GM21447 (cell line): ENCODE results near the gene NIPSNAP3A.

ENCODE experiments used
- ATAC-seq: cut with Tn5 transposase; IDR thresholded peaks from one replicate; pipeline ENCODE4 v1.9.1; 2021; ENCODE audit not compliant: unreplicated experiment

Gene NIPSNAP3A

DNA sequence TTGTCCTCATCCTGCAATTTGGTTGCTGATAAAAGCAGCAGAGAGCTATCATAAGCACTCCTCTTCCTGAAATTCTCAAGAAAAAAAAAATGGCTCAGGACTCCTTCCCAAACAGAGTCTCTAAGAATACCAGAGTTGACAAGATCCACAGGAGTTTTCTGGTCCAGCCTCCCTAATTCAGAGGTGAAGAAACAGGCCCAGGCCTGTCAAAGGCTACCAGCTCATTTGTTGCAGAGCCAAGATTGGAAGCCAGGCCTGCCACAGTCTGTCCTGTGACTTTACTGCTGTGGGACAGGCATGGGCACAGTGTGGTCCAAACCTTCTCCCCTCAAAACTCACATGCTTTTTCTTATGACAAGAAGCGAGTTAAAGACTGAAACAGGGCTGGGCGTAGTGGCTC lies 58.0 kb downstream of the NIPSNAP3A start:
- ATAC-seq = no peak

GRCh38 chr9:104808035-104808614 lies 60.6 kb downstream of the NIPSNAP3A start:
- ATAC-seq = no peak
